Mesenchymal stem cell (in vitro differentiated cells and primary cell): ENCODE measurements around the gene FBXO41.

ENCODE experiments used
- DNase-seq: peaks from one replicate; pipeline ENCODE4 v3.0.0-alpha.2; 2013
- H2AFZ ChIP-seq: one replicate; pipeline ENCODE4 v1.6.1; 2013; ENCODE audit warnings: low read depth, mild to moderate bottlenecking, control low read depth, inconsistent platforms, low read length, moderate library complexity
- H2AK5ac ChIP-seq: 2 replicates; pipeline ENCODE4 v1.6.1; 2013; ENCODE audit warnings: low read length, moderate library complexity, mild to moderate bottlenecking, inconsistent platforms; ENCODE audit not compliant: severe bottlenecking
- H2BK120ac ChIP-seq: one replicate; pipeline ENCODE4 v1.6.1; 2013; ENCODE audit warnings: low read depth, mild to moderate bottlenecking, inconsistent platforms, low read length, moderate library complexity
- H2BK12ac ChIP-seq, 2 experiments: one replicate each; pipeline ENCODE4 v1.6.1; 2013; ENCODE audit warnings: inconsistent platforms in 2 of 2, low read length in 2 of 2, mild to moderate bottlenecking in 2 of 2, moderate library complexity in 2 of 2, control low read depth in 1 of 2
- H2BK15ac ChIP-seq: one replicate; pipeline ENCODE4 v1.6.1; 2013; ENCODE audit warnings: mild to moderate bottlenecking, low read depth, inconsistent platforms; ENCODE audit not compliant: poor library complexity, severe bottlenecking
- H2BK5ac ChIP-seq: 2 replicates; pipeline ENCODE4 v1.6.1; 2013; ENCODE audit warnings: low read depth, mild to moderate bottlenecking, low read length, control low read depth, inconsistent platforms; ENCODE audit not compliant: poor library complexity, severe bottlenecking
- H3K14ac ChIP-seq, 2 experiments: one replicate each; pipeline ENCODE4 v1.6.1; 2013; ENCODE audit warnings: inconsistent platforms in 2 of 2, low read length in 2 of 2, control low read depth in 1 of 2, mild to moderate bottlenecking in 1 of 2, moderate library complexity in 1 of 2
- H3K18ac ChIP-seq, 2 experiments: one replicate each; pipeline ENCODE4 v1.6.1; 2013; ENCODE audit warnings: inconsistent platforms in 2 of 2, low read length in 2 of 2, control low read depth in 1 of 2, low read depth in 1 of 2, mild to moderate bottlenecking in 1 of 2
- H3K23ac ChIP-seq, 2 experiments: one replicate each; pipeline ENCODE4 v1.6.1; 2013; ENCODE audit warnings: inconsistent platforms in 2 of 2, low read length in 2 of 2, mild to moderate bottlenecking in 2 of 2, moderate library complexity in 2 of 2, control low read depth in 1 of 2
- H3K27ac ChIP-seq: 2 replicates; pipeline ENCODE4 v1.5.1; 2013; ENCODE audit warnings: mild to moderate bottlenecking, moderate library complexity, low read length, control low read depth, inconsistent platforms; ENCODE audit not compliant: poor library complexity, severe bottlenecking
- H3K27me3 ChIP-seq, 2 experiments: 2 replicates each; pipeline versions ENCODE4 v1.6.1 to v1.7.0; 2013; ENCODE audit warnings: low read length in 2 of 2, mild to moderate bottlenecking in 2 of 2, moderate library complexity in 2 of 2, control low read depth in 1 of 2, inconsistent platforms in 1 of 2; ENCODE audit not compliant: control insufficient read depth in 1 of 2, insufficient read depth in 1 of 2
- H3K36me3 ChIP-seq, 2 experiments: 2 replicates each; pipeline versions ENCODE4 v1.6.1 to v1.7.0; 2013; ENCODE audit warnings: low read length in 2 of 2, control low read depth in 1 of 2, inconsistent platforms in 1 of 2, low read depth in 1 of 2, mild to moderate bottlenecking in 1 of 2; ENCODE audit not compliant: insufficient read depth in 2 of 2, control insufficient read depth in 1 of 2
- H3K4ac ChIP-seq, 2 experiments: one replicate each; pipeline ENCODE4 v1.6.1; 2013; ENCODE audit warnings: inconsistent platforms in 2 of 2, low read length in 2 of 2, mild to moderate bottlenecking in 2 of 2, moderate library complexity in 2 of 2, control low read depth in 1 of 2, low read depth in 1 of 2
- H3K4me1 ChIP-seq: 2 replicates; pipeline ENCODE4 v1.6.1; 2013; ENCODE audit warnings: low read depth, low read length, control low read depth; ENCODE audit not compliant: control insufficient read depth, insufficient read depth
- H3K4me2 ChIP-seq: 2 replicates; pipeline ENCODE4 v1.6.1; 2013; ENCODE audit warnings: low read length, mild to moderate bottlenecking, inconsistent platforms; ENCODE audit not compliant: poor library complexity, severe bottlenecking
- H3K4me3 ChIP-seq, 2 experiments: 2 replicates each; pipeline versions ENCODE4 v1.5.1 to v1.7.0; 2013; ENCODE audit warnings: low read length in 2 of 2, mild to moderate bottlenecking in 2 of 2, control low read depth in 1 of 2, low read depth in 1 of 2; ENCODE audit not compliant: insufficient read depth in 1 of 2
- H3K79me1 ChIP-seq: replicated peaks from 2 replicates; pipeline ENCODE4 v1.6.1; 2013; ENCODE audit warnings: mild to moderate bottlenecking, control low read depth, low read length, inconsistent platforms; ENCODE audit not compliant: poor library complexity, severe bottlenecking
- H3K9ac ChIP-seq: 2 replicates; pipeline ENCODE4 v1.7.0; 2013; ENCODE audit warnings: mild to moderate bottlenecking, low read length, moderate library complexity
- H3K9me3 ChIP-seq: 2 replicates; pipeline ENCODE4 v1.7.0; 2013; ENCODE audit warnings: mild to moderate bottlenecking, low read length; ENCODE audit not compliant: control insufficient read depth
- H4K8ac ChIP-seq: one replicate; pipeline ENCODE4 v1.6.1; 2013; ENCODE audit warnings: inconsistent platforms, mild to moderate bottlenecking, low read length, moderate library complexity
- H4K91ac ChIP-seq: one replicate; pipeline ENCODE4 v1.6.1; 2013; ENCODE audit warnings: mild to moderate bottlenecking, low read length, inconsistent platforms
- WGBS: methylation state at CpG from one replicate; pipeline ENCODE4 v1.1.7; 2013; ENCODE audit warnings: mixed read lengths; 5-methylcytosine and 5-hydroxymethylcytosine counted together

Gene FBXO41

GRCh38 chr2:73268830-73269685, 15.2 kb downstream of the FBXO41 start:
- H3K27ac ChIP-seq: no peak overlapping the region
- 2% methylated on average over 60 of the region's 113 CpGs for WGBS
- no peak overlapping the region for H4K91ac ChIP-seq
- H2BK12ac ChIP-seq: no peak overlapping the region
- H3K4me3 ChIP-seq: peak overlapping the region; percentile 35 to 37
- H3K27me3 ChIP-seq: peaks cover 49 to 60% of the 10 kb centered on the region in 2 experiments
- H2BK120ac ChIP-seq: no peak overlapping the region
- H3K18ac ChIP-seq: no peak overlapping the region
- peaks cover 19% of the 10 kb centered on the region for H3K4me1 ChIP-seq
- H4K8ac ChIP-seq: no peak overlapping the region
- no peak overlapping the region for H3K14ac ChIP-seq
- H2AK5ac ChIP-seq: no peak overlapping the region
- no peak overlapping the region for H3K23ac ChIP-seq
- H2BK5ac ChIP-seq: no peak overlapping the region
- DNase-seq: no peak
- H3K9me3 ChIP-seq: no peaks in the 10 kb centered on the region
- no peak overlapping the region for H3K9ac ChIP-seq
- peaks cover 0 to 9% of the 10 kb centered on the region in 2 experiments for H3K36me3 ChIP-seq
- H3K4ac ChIP-seq: no peak overlapping the region
- H2BK15ac ChIP-seq: no peak overlapping the region
- H3K79me1 ChIP-seq: no peaks in the 10 kb centered on the region
- H2AFZ ChIP-seq: no peak overlapping the region
- H3K4me2 ChIP-seq: peak overlapping the region; percentile 62

GRCh38 chr2:73268366-73268829, 15.9 kb downstream of the FBXO41 start:
- H3K9me3 ChIP-seq: no peaks in the 10 kb centered on the region
- H4K91ac ChIP-seq: no peak overlapping the region
- H2AFZ ChIP-seq: no peak overlapping the region
- peak overlapping the region; percentile 62 for H3K4me2 ChIP-seq
- H3K27ac ChIP-seq: no peak overlapping the region
- no peak overlapping the region for H4K8ac ChIP-seq
- H2BK5ac ChIP-seq: no peak overlapping the region
- 41% methylated on average over 14 of the region's 14 CpGs for WGBS
- no peak overlapping the region for H3K18ac ChIP-seq
- no peak for DNase-seq
- H3K23ac ChIP-seq: no peak overlapping the region
- H3K4me1 ChIP-seq: peaks cover 19% of the 10 kb centered on the region
- no peak overlapping the region for H2BK12ac ChIP-seq
- H3K36me3 ChIP-seq: peaks cover 0 to 16% of the 10 kb centered on the region in 2 experiments
- no peak overlapping the region for H3K14ac ChIP-seq
- H2BK15ac ChIP-seq: no peak overlapping the region
- H3K4ac ChIP-seq: no peak overlapping the region
- peak overlapping the region in 1 of 2 experiments; percentile 37 for H3K4me3 ChIP-seq
- H2AK5ac ChIP-seq: no peak overlapping the region
- peaks cover 49 to 60% of the 10 kb centered on the region in 2 experiments for H3K27me3 ChIP-seq
- no peaks in the 10 kb centered on the region for H3K79me1 ChIP-seq
- H2BK120ac ChIP-seq: no peak overlapping the region
- H3K9ac ChIP-seq: no peak overlapping the region

GRCh38 chr2:73267008-73267407, 17.3 kb downstream of the FBXO41 start:
- Histone ChIP-seq H2AK5ac (no peak overlapping the region), H4K91ac (no peak overlapping the region), H3K4me3 (no peak overlapping the region), H3K4ac (no peak overlapping the region), H3K9me3 (no peaks in the 10 kb centered on the region), H3K27me3 (peaks cover 45 to 49% of the 10 kb centered on the region in 2 experiments), H3K23ac (no peak overlapping the region), H2BK120ac (no peak overlapping the region), H3K4me1 (peaks cover 19% of the 10 kb centered on the region), H3K18ac (no peak overlapping the region), H3K9ac (no peak overlapping the region), H2BK5ac (no peak overlapping the region), H4K8ac (no peak overlapping the region), H3K14ac (no peak overlapping the region), H2BK15ac (no peak overlapping the region), H2AFZ (no peak overlapping the region), H3K4me2 (no peak overlapping the region), H3K27ac (no peak overlapping the region), H3K79me1 (no peaks in the 10 kb centered on the region), H2BK12ac (no peak overlapping the region), H3K36me3 (peaks cover 0 to 17% of the 10 kb centered on the region in 2 experiments)
- DNase-seq: no peak
- 97% methylated on average over 4 of the region's 4 CpGs for WGBS

GRCh38 chr2:73266061-73266901, 18.0 kb downstream of the FBXO41 start:
- no peak for DNase-seq
- peaks cover 19% of the 10 kb centered on the region for H3K4me1 ChIP-seq
- no peak overlapping the region for H3K9ac ChIP-seq
- no peak overlapping the region for H3K4me2 ChIP-seq
- H4K8ac ChIP-seq: no peak overlapping the region
- no peak overlapping the region for H3K23ac ChIP-seq
- H3K4me3 ChIP-seq: no peak overlapping the region
- no peak overlapping the region for H2BK15ac ChIP-seq
- H3K9me3 ChIP-seq: no peaks in the 10 kb centered on the region
- H2BK120ac ChIP-seq: no peak overlapping the region
- H3K18ac ChIP-seq: no peak overlapping the region
- no peak overlapping the region for H4K91ac ChIP-seq
- H3K27ac ChIP-seq: no peak overlapping the region
- no peaks in the 10 kb centered on the region for H3K79me1 ChIP-seq
- H2AFZ ChIP-seq: no peak overlapping the region
- H3K27me3 ChIP-seq: peaks cover 43 to 46% of the 10 kb centered on the region in 2 experiments
- H2BK12ac ChIP-seq: no peak overlapping the region
- H3K14ac ChIP-seq: no peak overlapping the region
- no peak overlapping the region for H2BK5ac ChIP-seq
- H3K36me3 ChIP-seq: peaks cover 0 to 17% of the 10 kb centered on the region in 2 experiments
- no peak overlapping the region for H2AK5ac ChIP-seq
- WGBS: 87% methylated on average over 25 of the region's 26 CpGs
- H3K4ac ChIP-seq: no peak overlapping the region
